ENCODE data around the gene FIGN. TPM values are rescaled to one million over a fixed set of nuclear protein-coding genes. Genes with fewer than 3 reads are reported as not detected.

The FIGN gene
- total and polyA plus RNA-seq, 11 donors = 3.0 to 16.5 (median 12.1) TPM

GRCh38 chr2:163574309-163574708 lies 161.5 kb downstream of the FIGN start:
- Histone ChIP-seq H3K27me3 (no peaks in the 10 kb centered on the region), H3K27ac (no peak overlapping the region), H3K4me3 (no peak overlapping the region), H3K36me3 (no peaks in the 10 kb centered on the region), H3K4me1 (no peaks in the 10 kb centered on the region), H3K9me3 (peaks cover 0 to 6% (median 0%) of the 10 kb centered on the region in 12 donors)
- no peak for TF ChIP-seq POLR2A (IDR thresholded peaks at IDR 0.05)
- TF ChIP-seq CTCF (IDR thresholded peaks at IDR 0.05) = no peak
- intact Hi-C loops (cut with DNase I) = no loop called here
- ATAC-seq (no peak), DNase-seq (no peak)
- 60 to 94% (median 77%) methylated on average over 2 of the region's 2 CpGs for WGBS, 4 donors

- 77 to 93% (median 82%) methylated on average over 1 of the region's 1 CpG for WGBS, 4 donors
- H3K27ac ChIP-seq = no peak overlapping the region
- peaks cover 0 to 6% (median 0%) of the 10 kb centered on the region in 12 donors for H3K9me3 ChIP-seq
- TF ChIP-seq POLR2A (IDR thresholded peaks at IDR 0.05) (no peak), CTCF (IDR thresholded peaks at IDR 0.05) (no peak)
- no peaks in the 10 kb centered on the region for H3K36me3 ChIP-seq
- ATAC-seq = no peak
- no peaks in the 10 kb centered on the region for H3K4me1 ChIP-seq
- DNase-seq = no peak
- no peaks in the 10 kb centered on the region for H3K27me3 ChIP-seq
- intact Hi-C loops (cut with DNase I) = no loop called here
- no peak overlapping the region for H3K4me3 ChIP-seq
These were observed 162.2 kb downstream of the FIGN start for GRCh38 chr2:163573652-163574051.

GRCh38 chr2:163572850-163573249 lies 163.0 kb downstream of the FIGN start:
- TF ChIP-seq POLR2A (IDR thresholded peaks at IDR 0.05) (no peak), CTCF (IDR thresholded peaks at IDR 0.05) (no peak)
- Histone ChIP-seq H3K27me3 (no peaks in the 10 kb centered on the region), H3K4me3 (no peak overlapping the region), H3K4me1 (no peaks in the 10 kb centered on the region), H3K9me3 (peaks cover 0 to 6% (median 0%) of the 10 kb centered on the region in 12 donors), H3K36me3 (no peaks in the 10 kb centered on the region), H3K27ac (no peak overlapping the region)
- intact Hi-C loops (cut with DNase I) = no loop called here
- WGBS, 4 donors = 79 to 90% (median 85%) methylated on average over 7 of the region's 7 CpGs
- no peak for ATAC-seq
- DNase-seq = no peak

GRCh38 chr2:163571423-163572102 lies 164.2 kb downstream of the FIGN start:
- Histone ChIP-seq H3K4me3 (no peak overlapping the region), H3K36me3 (no peaks in the 10 kb centered on the region), H3K27me3 (no peaks in the 10 kb centered on the region), H3K9me3 (peaks cover 0 to 6% (median 0%) of the 10 kb centered on the region in 12 donors), H3K27ac (no peak overlapping the region), H3K4me1 (no peaks in the 10 kb centered on the region)
- intact Hi-C loops (cut with DNase I) = no loop called here
- no peak for ATAC-seq
- 89 to 95% (median 91%) methylated on average over 7 of the region's 7 CpGs for WGBS, 4 donors
- no peak for DNase-seq
- TF ChIP-seq CTCF (IDR thresholded peaks at IDR 0.05) (no peak), POLR2A (IDR thresholded peaks at IDR 0.05) (no peak)

Measured in heart left ventricle (tissue), 16 donors.